K562 (cell line): ENCODE measurements around the gene RUNDC1. TPM values are rescaled to one million over a fixed set of nuclear protein-coding genes. Genes with fewer than 3 reads are reported as not detected.

Experiments used
- CREM ChIP-seq: IDR thresholded peaks from 2 replicates; pipeline ENCODE4 v1.6.1; 2014; ENCODE audit warnings: antibody characterized with exemption, low read depth
- CXXC5 ChIP-seq: fragments of 250-450 bp; sonication (Bioruptor Pico); IDR thresholded peaks from 2 replicates; pipeline ENCODE4 v1.8.0; 2022; ENCODE audit warnings: inconsistent platforms, mild to moderate bottlenecking, moderate library complexity
- FOXK1 ChIP-seq: sonication (generic); formaldehyde crosslinking; IDR thresholded peaks from 2 replicates; pipeline ENCODE4 v1.8.0; 2022; ENCODE audit warnings: missing genetic modification reagents, mild to moderate bottlenecking, borderline replicate concordance
- FOXP1 ChIP-seq: sonication (generic); formaldehyde crosslinking; IDR thresholded peaks from 2 replicates; pipeline ENCODE4 v1.8.0; 2022; ENCODE audit warnings: mild to moderate bottlenecking, missing genetic modification reagents
- KLF16 ChIP-seq: IDR thresholded peaks from 2 replicates; pipeline ENCODE4 v1.6.1; 2016; ENCODE audit warnings: antibody characterized with exemption
- LARP7 ChIP-seq: fragments of 450-650 bp; IDR thresholded peaks from 2 replicates; pipeline ENCODE4 v1.6.1; 2016
- MEIS2 ChIP-seq: fragments of 450-650 bp; IDR thresholded peaks from 2 replicates; pipeline ENCODE4 v1.6.1; 2014; ENCODE audit warnings: mild to moderate bottlenecking; ENCODE audit not compliant: partially characterized antibody
- NCOR1 ChIP-seq: fragments of 450-650 bp; IDR thresholded peaks from 2 replicates; pipeline ENCODE4 v1.6.1; 2016; ENCODE audit warnings: mild to moderate bottlenecking, moderate library complexity
- NFE2L1 ChIP-seq: fragments of 450-650 bp; IDR thresholded peaks from 2 replicates; pipeline ENCODE4 v1.6.1; 2016; ENCODE audit warnings: missing genetic modification characterization, low read depth, mild to moderate bottlenecking, missing compliant biosample characterization, moderate library complexity, borderline replicate concordance
- NRF1 ChIP-seq, 2 experiments: fragments of 450-650 bp; IDR thresholded peaks in 1 of 2; conservative IDR thresholded peaks in 1 of 2; 2 replicates each; pipeline ENCODE4 v1.6.1; 2014; ENCODE audit warnings: mild to moderate bottlenecking in 2 of 2
- RBFOX2 ChIP-seq: fragments of 200-400 bp; formaldehyde crosslinking; IDR thresholded peaks from 2 replicates; pipeline ENCODE4 v1.6.1; 2017; ENCODE audit warnings: low read depth, mild to moderate bottlenecking, low read length, moderate library complexity
- RBM25 ChIP-seq: fragments of 200-400 bp; formaldehyde crosslinking; IDR thresholded peaks from 2 replicates; pipeline ENCODE4 v1.6.1; 2018; ENCODE audit warnings: low read length, low read depth, moderate library complexity; ENCODE audit not compliant: severe bottlenecking
- SIN3A ChIP-seq, 2 experiments: fragments of 150-350 bp in 1 of 2; IDR thresholded peaks; 2 replicates each; pipeline ENCODE4 v1.6.1; 2011 to 2016; ENCODE audit warnings: borderline replicate concordance in 2 of 2, low read depth in 2 of 2, low read length in 2 of 2, mild to moderate bottlenecking in 2 of 2, moderate library complexity in 2 of 2; ENCODE audit not compliant: control insufficient read depth in 1 of 2
- SMAD4 ChIP-seq: fragments of 250-450 bp; sonication (Bioruptor Pico); conservative IDR thresholded peaks from 2 replicates; pipeline ENCODE4 v1.8.0; 2021; ENCODE audit warnings: inconsistent platforms, mild to moderate bottlenecking, moderate library complexity
- YY1 ChIP-seq, 3 experiments: IDR thresholded peaks; 2 replicates each; pipeline ENCODE4 v1.6.1; 2011; ENCODE audit warnings: low read length in 2 of 3, mild to moderate bottlenecking in 2 of 3, moderate library complexity in 2 of 3, borderline replicate concordance in 1 of 3, control low read depth in 1 of 3, low read depth in 1 of 3; ENCODE audit not compliant: insufficient read depth in 3 of 3, insufficient replicate concordance in 2 of 3, control insufficient read depth in 1 of 3, insufficient read length in 1 of 3; ENCODE audit errors: extremely low read depth in 1 of 3
- ZNF24 ChIP-seq: fragments of 450-650 bp; IDR thresholded peaks from 2 replicates; pipeline ENCODE4 v1.6.1; 2016
- ZNF431 ChIP-seq: sonication (generic); formaldehyde crosslinking; IDR thresholded peaks from 2 replicates; pipeline ENCODE4 v1.8.0; 2022; ENCODE audit warnings: mild to moderate bottlenecking, missing genetic modification reagents
- polyA plus RNA-seq, 8 experiments: library from polyadenylated mRNA; depleted of rRNA in 4 of 8; stranded (reverse) in 5 of 8; unstranded in 3 of 8; fragments of >200 nt; fragmentation: Nextera tagmentation in 2 of 8; fragmentation: Illumina TruSeq in 1 of 8; extraction: Ambion mirVana in 2 of 8; extraction: Trizol in 1 of 8; gene quantifications; 2 replicates each; pipeline versions ENCODE4 v1.2.1 to v1.2.3, GENCODE V29; 2011 to 2014; ENCODE audit warnings: inconsistent platforms in 1 of 8, missing spikeins in 1 of 8
- total RNA-seq, 7 experiments: library from RNA; depleted of rRNA in 6 of 7; stranded (reverse); fragments of >200 nt in 6 of 7; fragmentation: Illumina TruSeq in 2 of 7; extraction: Trizol in 2 of 7; gene quantifications; 2 replicates each; pipeline versions ENCODE4 v1.2.1 to v1.2.3, GENCODE V29; 2011 to 2021; ENCODE audit warnings: low replicate concordance in 1 of 7
- TF ChIP-seq, protein P1 (sequence below): sonication (generic); formaldehyde crosslinking; IDR thresholded peaks from 2 replicates; pipeline ENCODE4 v1.8.1; 2023; ENCODE audit warnings: mild to moderate bottlenecking, missing genetic modification reagents, moderate library complexity
- TF ChIP-seq, protein P2 (sequence below): fragments of 450-650 bp; conservative IDR thresholded peaks from 2 replicates; pipeline ENCODE4 v1.6.1; 2016; ENCODE audit warnings: missing genetic modification characterization, low read depth, mild to moderate bottlenecking, control low read depth, missing compliant biosample characterization
- TF ChIP-seq, protein P3 (sequence below): fragments of 250-450 bp; sonication (Bioruptor Pico); IDR thresholded peaks from 2 replicates; pipeline ENCODE4 v1.4.0; 2020; ENCODE audit warnings: mild to moderate bottlenecking, moderate library complexity, borderline replicate concordance

The RUNDC1 gene
- total and polyA plus RNA-seq, 9 of the 15 experiments (the other 6 are each of a cell fraction or from before 2014, with no cell fraction given), result 3.4 to 12.6 (median 9.4) TPM

DNA sequence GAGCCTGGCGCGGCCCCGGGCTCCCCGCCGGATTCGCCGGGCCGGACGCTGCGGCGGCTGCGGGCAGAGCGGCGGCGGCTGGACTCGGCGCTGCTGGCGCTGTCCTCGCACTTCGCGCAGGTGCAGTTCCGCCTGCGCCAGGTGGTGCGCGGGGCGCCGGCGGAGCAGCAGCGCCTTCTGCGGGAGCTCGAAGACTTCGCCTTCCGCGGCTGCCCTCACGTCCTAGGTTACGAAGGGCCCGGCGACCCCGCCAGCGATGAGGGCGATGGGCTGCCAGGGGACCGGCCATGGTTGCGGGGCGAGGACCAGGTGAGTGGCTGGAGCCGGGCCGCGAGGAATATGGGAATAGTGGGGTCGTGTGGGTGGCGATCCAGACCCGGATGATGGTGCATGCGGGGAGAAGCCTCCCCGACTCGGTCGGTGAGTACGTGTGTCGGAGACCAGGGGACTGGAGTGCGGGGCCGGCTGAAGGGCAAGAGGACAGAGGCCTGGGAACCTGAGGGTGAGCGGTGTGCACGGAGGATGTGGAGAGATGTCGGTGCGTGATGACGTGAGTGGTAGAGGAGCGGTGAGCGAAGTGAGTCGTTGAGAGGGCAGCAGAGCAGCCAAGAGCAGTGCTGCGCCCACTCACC, 517 bp downstream of the RUNDC1 start (continued):
- TF ChIP-seq NCOR1, result no peak
- TF ChIP-seq KLF16, result no peak
- TF ChIP-seq MEIS2, result peak; percentile 37
- TF ChIP-seq, protein P1, sequence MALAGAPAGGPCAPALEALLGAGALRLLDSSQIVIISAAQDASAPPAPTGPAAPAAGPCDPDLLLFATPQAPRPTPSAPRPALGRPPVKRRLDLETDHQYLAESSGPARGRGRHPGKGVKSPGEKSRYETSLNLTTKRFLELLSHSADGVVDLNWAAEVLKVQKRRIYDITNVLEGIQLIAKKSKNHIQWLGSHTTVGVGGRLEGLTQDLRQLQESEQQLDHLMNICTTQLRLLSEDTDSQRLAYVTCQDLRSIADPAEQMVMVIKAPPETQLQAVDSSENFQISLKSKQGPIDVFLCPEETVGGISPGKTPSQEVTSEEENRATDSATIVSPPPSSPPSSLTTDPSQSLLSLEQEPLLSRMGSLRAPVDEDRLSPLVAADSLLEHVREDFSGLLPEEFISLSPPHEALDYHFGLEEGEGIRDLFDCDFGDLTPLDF (CRISPR knock-in tag), result 0 out of 2 replicates have a peak, but pooled peaks have one; percentile 41
- TF ChIP-seq ZNF431 (CRISPR knock-in tag), result no peak
- peak in 1 of 3 experiments; percentile 27 for TF ChIP-seq YY1 (IDR thresholded peaks at IDR 0.05; ENCODE audit: borderline replicate concordance in 1 of 3, control insufficient read depth in 1 of 3, extremely low read depth in 1 of 3, insufficient read depth in 3 of 3, insufficient read length in 1 of 3, insufficient replicate concordance in 2 of 3, low read depth in 1 of 3, low read length in 2 of 3)
- TF ChIP-seq SIN3A (IDR thresholded peaks at IDR 0.05; ENCODE audit: borderline replicate concordance in 2 of 2, control insufficient read depth in 1 of 2, low read depth in 2 of 2, low read length in 2 of 2), result peak in 1 of 2 experiments; percentile 62; a peak in 1 of 4 replicates
- TF ChIP-seq, protein P2, sequence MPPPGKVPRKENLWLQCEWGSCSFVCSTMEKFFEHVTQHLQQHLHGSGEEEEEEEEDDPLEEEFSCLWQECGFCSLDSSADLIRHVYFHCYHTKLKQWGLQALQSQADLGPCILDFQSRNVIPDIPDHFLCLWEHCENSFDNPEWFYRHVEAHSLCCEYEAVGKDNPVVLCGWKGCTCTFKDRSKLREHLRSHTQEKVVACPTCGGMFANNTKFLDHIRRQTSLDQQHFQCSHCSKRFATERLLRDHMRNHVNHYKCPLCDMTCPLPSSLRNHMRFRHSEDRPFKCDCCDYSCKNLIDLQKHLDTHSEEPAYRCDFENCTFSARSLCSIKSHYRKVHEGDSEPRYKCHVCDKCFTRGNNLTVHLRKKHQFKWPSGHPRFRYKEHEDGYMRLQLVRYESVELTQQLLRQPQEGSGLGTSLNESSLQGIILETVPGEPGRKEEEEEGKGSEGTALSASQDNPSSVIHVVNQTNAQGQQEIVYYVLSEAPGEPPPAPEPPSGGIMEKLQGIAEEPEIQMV (tag), result no peak
- peak; percentile 75; the same call in 1 of the 2 replicates for TF ChIP-seq CXXC5
- TF ChIP-seq SMAD4 (CRISPR knock-in tag), result 0 out of 2 replicates have a peak, but pooled peaks have one; percentile 19
- 0 out of 2 replicates have a peak, but pooled peaks have one; percentile 30 for TF ChIP-seq FOXK1
- TF ChIP-seq RBM25, result no peak
- TF ChIP-seq NFE2L1 (tag), result no peak
- TF ChIP-seq NRF1 (conservative IDR thresholded peaks at IDR 0.05 in 1 of 2, IDR thresholded peaks at IDR 0.05 in 1 of 2), result peak; percentile 87 to 90
- TF ChIP-seq FOXP1 (CRISPR knock-in tag), result 0 out of 2 replicates have a peak, but pooled peaks have one; percentile 70
- TF ChIP-seq, protein P3, sequence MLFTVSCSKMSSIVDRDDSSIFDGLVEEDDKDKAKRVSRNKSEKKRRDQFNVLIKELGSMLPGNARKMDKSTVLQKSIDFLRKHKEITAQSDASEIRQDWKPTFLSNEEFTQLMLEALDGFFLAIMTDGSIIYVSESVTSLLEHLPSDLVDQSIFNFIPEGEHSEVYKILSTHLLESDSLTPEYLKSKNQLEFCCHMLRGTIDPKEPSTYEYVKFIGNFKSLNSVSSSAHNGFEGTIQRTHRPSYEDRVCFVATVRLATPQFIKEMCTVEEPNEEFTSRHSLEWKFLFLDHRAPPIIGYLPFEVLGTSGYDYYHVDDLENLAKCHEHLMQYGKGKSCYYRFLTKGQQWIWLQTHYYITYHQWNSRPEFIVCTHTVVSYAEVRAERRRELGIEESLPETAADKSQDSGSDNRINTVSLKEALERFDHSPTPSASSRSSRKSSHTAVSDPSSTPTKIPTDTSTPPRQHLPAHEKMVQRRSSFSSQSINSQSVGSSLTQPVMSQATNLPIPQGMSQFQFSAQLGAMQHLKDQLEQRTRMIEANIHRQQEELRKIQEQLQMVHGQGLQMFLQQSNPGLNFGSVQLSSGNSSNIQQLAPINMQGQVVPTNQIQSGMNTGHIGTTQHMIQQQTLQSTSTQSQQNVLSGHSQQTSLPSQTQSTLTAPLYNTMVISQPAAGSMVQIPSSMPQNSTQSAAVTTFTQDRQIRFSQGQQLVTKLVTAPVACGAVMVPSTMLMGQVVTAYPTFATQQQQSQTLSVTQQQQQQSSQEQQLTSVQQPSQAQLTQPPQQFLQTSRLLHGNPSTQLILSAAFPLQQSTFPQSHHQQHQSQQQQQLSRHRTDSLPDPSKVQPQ, result no peak
- peak; percentile 73 for TF ChIP-seq RBFOX2
- TF ChIP-seq ZNF24, result peak; percentile 69; the same call in 1 of the 2 replicates
- peak; percentile 63; the same call in 1 of the 2 replicates for TF ChIP-seq LARP7
- TF ChIP-seq CREM, result peak; percentile 95
